HG03196 (cell line): Measurements from ENCODE around the gene SMIM24.
"Not testable (repeated sequence)": the region's sequence is repeated elsewhere in the genome, so short reads cannot be mapped to it uniquely, and the experiment has no call there.

Experiments
- ATAC-seq: cut with Tn5 transposase; IDR thresholded peaks from one replicate; pipeline ENCODE4 v1.9.1; 2021; ENCODE audit not compliant: unreplicated experiment

SMIM24 gene

DNA sequence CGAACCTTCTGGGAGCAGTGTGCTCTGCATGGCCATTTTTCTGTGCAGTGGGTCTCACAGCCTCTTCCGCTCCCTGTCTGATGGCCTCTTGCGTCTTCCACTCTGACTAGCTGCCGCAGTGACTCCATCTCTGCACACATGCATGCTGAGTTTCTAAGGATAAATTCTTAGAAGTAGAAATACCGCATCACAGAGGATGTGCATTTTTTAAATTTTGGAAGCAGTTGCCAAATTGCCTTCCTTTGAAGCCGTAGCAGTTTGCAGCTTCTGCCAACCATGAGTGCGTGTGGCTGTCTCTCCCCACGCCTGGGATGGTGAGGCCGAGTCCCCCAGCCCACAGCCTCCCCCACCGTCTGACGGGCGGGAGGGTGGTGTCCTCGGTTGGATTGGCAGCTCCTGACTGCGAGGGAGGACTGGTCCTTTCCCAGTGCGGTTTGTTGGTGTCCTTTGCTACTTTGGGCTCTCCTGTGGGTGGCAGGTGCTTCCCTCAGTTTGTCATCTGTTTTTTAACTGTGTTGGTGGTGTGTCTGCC, 35.6 kb upstream of the SMIM24 start:
- ATAC-seq: no peak

GRCh38 chr19:3514930-3515329, 34.6 kb upstream of the SMIM24 start:
- ATAC-seq: no peak

- no peak for ATAC-seq
Measured at GRCh38 chr19:3513229-3514140, 33.2 kb upstream of the SMIM24 start.

DNA sequence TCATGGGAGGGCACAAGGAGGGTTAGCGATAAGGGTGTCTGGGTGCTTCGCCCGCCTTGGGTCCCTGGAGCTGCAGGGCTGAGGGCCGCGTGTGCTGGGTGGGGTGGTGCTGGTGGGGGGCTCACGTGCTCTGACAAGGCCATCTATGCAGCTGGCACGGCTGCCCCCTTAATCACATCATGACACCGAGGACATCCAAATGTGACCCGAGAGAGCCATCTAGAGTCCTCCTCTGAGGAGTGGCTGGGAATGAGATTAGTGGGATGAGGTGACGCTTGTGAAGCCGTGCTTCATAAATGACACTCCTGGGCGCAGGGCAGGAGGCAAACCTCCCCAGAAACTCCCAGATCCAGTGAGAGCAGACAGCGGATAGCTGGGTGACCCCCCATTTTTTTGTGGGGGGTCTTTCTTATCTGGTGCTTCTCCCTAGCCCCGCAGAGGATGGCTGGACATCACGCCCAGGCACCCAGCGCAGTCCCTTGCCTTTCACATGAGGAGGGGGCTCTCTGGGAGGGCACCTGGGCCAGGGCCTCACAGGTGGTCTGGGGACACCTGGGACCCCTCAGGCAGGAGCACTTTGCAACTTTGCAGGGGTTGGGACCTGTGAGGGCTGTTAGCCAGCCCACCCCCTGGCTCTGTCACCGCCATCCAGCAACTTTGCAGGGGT, 32.4 kb upstream of the SMIM24 start:
- ATAC-seq: no peak

DNA sequence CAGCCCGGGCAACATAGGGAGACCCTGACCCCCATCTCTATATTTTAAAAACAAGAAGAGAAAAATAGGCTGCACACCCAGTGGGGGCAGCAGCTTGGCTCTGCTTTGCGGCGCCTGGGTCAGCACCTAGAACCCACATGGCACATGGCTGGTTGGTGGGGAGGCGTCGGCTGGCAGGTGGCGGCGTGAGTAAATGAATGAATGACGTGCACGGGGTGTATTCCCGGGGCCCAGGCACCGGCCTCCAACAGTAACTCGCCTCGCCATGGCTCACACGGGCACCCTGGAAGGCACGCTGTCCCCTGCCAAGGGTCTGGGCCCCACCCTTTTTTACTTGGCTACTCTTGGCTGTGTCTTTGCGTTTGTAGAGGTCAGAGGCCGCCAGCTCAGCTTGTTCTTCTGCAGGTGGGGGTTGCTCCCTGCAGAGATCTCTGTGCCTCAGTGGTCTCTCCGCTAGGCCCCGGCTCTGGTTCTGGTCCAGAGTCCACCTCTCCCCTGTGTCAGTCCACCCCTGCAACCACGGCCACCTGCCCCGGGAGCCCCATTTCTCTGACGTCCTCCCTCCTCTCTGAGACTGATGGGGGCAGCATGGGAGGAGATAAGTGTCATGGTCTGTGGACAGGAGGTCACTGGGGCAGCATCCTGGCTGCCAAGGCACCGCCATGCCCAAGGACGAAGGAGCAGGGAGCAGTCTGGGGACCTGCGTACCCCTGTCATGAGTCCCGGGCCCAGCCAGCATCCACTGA, 31.4 kb upstream of the SMIM24 start:
- ATAC-seq: no peak

GRCh38 chr19:3510727-3511126, 30.4 kb upstream of the SMIM24 start:
- ATAC-seq: no peak

DNA sequence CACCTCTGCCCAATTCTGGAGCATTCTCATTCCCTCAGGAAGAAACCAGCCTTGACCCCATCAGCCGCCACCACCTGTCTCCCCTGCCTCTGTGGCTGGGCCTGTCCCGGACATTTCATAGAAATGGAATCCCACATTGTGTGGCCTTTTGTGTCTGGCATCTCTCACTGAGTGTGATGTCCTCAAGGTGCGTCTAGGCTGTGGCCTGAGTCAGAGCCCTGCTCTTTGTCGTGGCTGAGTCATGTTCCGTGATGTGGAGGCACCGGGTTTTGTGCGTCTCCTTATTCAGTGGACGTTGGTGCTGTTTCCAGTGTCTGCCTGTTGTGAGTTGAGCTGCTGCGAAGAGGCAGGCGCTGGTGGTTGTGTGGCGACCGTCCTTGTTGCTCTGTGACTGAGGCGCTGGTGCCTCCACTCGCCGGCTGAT, 29.3 kb upstream of the SMIM24 start:
- ATAC-seq: no peak

- no peak for ATAC-seq
Measured at GRCh38 chr19:3508771-3509535, 28.6 kb upstream of the SMIM24 start.

DNA sequence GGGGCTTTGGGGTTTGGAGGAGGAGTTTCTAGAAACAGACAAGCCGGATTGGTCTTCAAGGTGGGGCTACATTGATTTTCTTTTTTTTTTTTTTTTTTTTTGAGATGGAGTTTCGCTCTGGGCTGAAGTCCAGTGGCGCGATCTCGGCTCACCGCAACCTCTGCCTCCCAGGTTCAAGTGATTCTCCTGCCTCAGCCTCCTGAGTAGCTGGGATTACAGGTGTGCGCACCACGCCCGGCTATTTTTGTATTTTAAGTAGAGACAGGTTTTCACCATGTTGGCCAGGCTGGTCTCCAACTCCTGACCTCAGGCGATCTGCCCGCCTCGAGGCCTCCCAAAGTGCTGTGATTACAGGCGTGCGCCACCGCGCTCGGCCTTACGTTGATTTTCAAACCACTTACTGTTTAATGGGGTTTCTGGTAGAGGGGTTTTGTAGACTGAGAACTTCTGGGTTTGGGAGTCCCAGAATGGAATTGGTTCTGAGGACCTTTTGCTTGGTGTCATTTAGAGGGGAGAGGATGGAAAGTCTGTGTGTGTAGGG, 27.9 kb upstream of the SMIM24 start:
- not testable (repeated sequence) for ATAC-seq

GRCh38 chr19:3507371-3508120, 27.2 kb upstream of the SMIM24 start:
- no peak for ATAC-seq

DNA sequence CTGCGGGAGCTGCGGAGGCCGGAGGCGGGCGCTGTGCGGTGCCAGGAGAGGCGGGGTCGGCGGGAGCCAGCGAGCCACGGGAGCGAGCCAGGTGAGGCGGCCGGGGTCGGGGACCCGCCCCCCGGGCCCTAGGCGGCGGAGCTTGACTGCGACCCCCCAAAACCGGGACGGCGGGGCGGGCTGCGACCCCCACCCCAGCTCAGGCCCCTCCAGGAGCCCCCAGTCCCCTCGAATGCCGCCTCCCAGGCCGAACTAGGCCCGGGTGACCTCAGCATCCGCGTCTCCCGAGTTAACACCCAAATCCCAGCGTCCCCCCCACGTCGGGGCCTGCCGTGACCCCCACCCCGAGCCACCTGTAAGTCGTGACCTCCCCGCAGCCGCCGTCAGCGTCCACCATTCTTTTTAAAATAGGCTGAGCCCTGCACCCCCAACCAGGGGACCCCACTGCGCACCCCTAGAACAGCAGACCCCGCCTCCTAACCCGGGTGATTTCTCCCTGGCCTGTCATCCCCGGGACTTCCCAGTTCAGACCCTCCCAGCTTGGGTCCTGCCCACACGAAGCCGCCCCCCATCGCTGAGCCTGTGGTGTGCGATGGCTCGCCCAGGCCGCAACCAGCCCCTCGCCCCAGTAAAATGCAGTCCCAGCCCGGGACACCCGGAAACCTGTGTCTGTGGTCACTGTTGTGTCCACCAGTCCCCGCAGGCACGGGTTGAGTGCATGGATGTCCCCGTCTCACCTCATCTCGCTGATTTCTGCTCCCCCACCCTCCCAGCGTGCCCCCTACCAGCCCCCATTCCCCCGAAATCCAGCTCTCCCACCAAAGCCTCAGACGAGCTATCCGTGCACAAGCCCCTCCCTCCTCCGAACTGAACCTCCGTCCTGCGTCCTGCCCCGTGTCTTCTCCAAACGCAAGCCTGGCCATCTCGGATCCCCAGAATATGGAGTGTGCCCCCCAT, 26.3 kb upstream of the SMIM24 start:
- no peak for ATAC-seq

- ATAC-seq: peak; percentile 82
Measured at GRCh38 chr19:3505598-3506383, 25.5 kb upstream of the SMIM24 start, which contains the start of gene FZR1. Gene FZR1 (plus strand): TSS chr19:3506311. CDS start chr19:3522990, 16,679 bp downstream.

- no peak for ATAC-seq
Measured at GRCh38 chr19:3504735-3505134, 24.4 kb upstream of the SMIM24 start.

DNA sequence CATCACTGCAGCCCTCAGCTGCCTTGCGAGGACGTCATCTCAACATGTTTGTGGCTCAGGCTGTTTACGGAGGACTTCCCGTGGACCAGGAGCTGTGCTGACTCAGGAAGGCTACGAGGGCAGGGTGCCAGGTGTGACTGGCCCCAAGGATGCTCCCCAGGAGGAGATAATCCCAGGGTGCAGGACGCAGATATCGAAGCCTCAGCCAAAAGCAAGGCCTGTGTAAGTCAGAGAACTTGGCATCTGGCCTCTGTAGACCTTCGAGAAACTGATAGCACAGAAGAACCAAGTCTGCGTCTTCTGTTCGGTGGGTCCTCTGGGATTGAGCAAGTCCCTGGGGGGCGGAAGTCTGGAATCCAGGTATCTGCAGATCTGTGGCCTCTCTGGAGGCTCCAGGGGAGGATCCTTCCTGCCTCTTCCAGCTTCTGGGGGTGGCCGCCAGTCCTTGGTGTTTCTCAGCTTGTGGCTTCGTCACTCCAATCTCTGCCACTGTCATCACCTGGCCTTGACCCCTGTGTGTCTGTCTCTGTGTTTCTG, 22.8 kb upstream of the SMIM24 start:
- ATAC-seq: no peak

- no peak for ATAC-seq
Measured at GRCh38 chr19:3501780-3502179, 21.5 kb upstream of the SMIM24 start.

GRCh38 chr19:3500429-3501101, 20.2 kb upstream of the SMIM24 start, which contains the start of gene DOHH:
Gene DOHH (minus strand): TSS chr19:3500674. CDS start chr19:3496814, 3,860 bp downstream.
- peak; percentile 82 for ATAC-seq
